NCI-H2081 (cell line): ENCODE measurements around the gene MAP3K4.

Experiments used
- DNase-seq, 2 experiments: peaks; one replicate each; lab custom pipeline; 2025; lab: John Stamatoyannopoulos, UW

MAP3K4 gene

DNA sequence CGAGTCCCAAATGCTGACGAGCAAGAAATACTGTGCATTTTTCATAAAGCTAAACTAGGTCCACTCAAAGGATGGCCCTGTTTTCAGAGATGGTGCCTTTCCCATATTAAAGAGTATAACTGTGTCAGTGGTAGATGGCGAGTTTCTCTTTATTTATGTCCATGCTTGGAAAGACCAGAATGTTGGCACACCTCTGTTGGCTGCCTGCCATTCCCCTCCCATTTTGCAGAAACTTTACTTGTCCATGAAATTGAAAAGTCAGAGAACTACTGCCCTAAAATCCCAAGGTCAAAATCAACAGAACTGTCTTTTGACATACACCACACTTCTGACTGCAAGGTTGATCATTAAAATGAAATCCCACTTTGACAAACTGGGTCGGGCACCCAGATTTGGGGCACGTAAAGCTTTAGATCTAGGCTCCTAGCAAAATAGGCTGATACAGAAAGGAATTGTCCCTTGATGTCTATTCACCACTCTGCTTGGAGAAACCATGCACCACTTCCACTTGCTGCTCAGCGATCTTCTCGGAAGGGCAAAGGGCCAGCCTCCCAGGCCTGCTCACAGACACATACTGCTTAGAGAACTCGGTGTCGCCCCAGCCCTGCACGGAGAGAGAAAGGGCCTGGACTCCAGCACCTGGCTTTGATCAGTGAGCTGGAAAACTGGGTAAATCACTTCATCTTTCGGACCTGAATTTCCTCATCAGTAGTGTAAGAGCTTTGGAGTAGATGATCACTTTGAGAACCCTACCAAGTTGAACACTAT, 152.3 kb downstream of the MAP3K4 start:
- no peak for DNase-seq

DNA sequence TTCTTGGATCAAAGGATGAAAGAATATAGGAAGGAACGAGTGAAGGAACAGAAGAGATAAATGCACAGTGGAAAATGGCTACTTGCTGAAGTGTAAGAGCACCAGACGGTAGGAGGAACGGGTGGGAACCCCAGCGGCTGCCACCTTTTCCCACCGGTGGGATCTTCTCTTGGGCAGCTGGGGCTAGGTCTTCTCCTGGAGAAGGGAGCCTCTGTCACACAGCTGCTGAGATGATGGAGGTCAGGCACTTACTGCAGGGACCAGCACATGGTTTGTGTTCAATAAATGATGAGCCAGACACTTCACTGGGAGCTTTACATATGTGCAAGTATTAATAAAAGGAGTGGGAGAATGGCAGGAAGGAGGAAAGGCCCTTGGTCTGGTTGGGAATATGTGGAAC, 158.6 kb downstream of the MAP3K4 start:
- no peak for DNase-seq

DNA sequence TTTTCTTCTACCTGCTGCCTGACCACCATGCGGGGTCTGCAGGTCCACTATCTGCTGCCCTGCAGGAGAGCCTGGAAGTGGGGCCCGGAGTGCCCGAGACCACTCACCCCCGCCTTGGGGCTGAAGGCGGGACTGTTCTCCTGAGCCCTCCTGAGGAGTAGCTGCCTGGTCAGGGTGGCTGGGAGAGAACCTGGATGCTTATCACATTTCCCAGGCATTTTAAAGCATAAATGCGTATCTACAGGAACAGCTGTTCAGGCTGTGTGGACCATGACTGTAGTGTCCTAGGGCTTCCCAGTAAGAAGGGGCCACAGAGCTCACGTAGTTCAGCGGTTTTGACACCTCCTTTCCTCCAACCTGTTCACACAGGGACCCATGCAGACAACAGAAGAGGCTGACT, 159.0 kb downstream of the MAP3K4 start:
- DNase-seq: no peak

DNA sequence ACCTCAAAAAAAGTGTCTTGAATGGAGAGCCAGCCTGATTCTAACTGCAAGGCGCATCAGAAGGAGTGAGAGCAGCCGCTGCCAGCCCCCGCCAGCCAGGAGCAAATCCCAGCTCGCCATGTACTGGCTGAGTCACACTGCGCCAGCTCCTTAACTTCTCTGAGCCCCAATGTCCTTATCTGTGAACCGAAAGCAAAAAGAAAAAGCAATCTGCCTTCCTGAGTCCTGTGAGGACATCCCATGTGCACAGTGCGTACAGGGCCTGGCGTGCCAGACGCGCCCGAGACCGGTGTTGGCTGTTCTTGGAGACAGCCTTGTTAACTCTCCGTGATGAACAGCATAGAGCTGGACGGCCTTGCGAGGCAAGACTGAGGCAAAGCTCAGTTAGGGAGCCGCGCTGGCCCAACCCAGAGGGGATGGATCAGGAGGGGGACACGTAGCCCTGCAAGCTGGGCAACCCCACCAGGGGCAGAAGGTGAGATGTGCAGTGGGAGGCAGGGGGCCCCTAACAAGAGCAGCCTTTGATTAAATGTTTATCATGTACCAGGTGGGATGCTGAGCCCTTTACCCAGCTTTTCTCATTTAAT, 159.6 kb downstream of the MAP3K4 start:
- no peak for DNase-seq

DNA sequence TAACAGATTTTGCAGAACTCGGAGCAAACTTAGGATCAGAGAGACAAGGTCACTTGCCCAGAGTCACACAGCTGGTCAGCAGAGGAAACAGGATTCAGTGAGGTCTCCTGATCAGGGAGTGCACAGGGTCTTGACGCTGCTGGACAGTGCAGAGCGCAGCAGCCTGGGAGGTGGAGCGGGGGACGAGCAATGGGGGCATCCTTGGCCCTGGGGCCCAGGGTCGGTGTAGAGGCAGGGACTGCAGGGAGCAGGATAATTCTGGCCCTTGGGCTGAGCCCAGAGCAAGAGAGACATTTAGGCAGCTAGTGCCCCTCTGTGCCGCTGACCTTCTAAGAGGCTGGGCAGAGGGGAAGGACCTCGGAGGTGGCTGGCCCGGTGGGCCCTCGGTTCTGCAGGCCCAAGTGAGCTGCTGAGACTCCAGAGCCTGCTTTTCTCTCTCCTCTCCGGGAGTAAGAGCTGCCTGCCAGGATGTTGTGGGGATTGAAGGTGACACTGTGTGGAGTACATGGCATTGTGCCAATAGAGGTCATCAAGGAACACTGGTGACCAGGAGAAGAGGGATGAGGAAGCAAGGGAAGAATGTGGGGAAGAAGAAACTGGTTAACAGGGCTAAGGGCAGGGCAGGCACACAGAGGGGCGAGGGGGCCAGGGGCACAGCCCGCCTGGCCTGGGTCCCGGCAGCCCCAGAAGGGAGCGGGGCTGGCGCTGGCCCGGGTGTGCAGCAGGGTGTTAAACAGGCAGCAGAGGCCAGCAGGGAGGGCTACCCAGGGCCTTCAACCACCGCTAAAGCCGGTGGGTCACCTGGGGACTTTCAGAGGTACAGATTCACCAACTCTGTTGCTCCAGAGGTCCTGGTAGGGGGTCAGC, 160.3 kb downstream of the MAP3K4 start:
- no peak for DNase-seq

DNA sequence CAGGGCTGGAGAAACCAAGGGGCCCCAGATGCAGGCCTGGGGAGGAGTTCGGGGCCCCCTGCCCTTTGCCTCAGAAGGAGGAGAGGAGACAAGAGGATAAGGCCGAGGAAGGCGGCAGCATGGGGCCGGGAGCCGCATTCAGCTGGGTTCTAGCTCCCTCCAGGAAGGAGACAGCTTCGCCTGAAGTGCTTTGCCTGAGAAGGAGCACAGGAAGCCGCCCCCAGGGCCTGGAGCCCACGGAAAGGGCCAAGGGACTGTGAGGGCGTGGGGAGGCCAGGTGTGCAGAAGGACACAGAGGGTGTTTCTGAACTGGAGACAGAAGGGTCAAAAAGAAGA, 160.9 kb downstream of the MAP3K4 start:
- DNase-seq: no peak

DNA sequence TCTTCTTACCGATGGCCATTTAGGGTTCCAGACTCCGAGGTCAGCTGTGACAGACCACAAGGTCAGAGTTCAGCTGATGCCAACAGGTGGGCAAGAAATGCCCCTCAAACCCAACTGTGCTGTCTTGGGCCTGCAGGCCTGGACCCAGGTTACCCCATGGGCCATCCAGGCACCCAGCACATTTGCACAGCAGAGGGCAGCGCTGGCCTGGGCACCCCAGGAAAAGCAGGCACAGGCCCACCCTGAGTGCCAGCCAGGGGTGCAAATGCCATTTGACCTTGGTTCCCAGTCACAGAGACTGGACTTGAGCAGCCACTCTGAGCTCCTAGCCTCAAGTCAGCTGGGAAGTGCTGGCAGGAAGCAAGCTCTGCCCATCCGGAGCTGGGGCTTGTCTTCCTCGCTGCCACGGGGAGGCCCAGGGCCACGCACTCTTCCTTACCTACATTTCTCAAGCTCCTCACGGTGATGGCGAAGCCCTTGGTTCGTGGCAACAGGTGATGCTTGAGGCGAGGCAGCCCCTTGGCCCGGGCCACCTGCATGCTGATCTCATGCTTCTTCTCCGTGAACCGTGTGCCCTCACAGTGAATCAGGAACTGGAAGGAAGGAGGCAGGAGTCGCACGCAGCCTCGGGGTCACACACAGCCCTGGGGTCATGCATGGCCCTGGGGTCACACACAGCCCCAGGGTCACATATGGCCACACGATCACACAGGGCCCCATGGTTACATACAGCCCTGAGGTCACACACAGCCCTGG, 161.5 kb downstream of the MAP3K4 start:
- DNase-seq: no peak

DNA sequence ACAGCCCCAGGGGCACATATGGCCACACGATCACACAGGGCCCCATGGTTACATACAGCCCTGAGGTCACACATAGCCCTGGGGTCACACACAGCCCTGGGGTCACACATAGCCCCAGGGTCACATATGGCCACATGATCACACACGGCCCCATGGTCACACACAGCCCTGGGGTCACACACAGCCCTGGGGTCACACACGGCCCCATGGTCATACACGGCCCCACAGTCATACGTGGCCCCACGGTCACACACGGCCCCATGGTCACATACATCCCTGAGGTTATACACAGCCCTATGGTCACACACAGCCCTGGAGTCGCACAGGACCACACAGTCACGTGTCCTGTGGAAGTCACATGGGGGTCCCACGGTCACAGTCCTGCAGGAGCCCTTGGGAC, 162.2 kb downstream of the MAP3K4 start:
- no peak for DNase-seq

DNA sequence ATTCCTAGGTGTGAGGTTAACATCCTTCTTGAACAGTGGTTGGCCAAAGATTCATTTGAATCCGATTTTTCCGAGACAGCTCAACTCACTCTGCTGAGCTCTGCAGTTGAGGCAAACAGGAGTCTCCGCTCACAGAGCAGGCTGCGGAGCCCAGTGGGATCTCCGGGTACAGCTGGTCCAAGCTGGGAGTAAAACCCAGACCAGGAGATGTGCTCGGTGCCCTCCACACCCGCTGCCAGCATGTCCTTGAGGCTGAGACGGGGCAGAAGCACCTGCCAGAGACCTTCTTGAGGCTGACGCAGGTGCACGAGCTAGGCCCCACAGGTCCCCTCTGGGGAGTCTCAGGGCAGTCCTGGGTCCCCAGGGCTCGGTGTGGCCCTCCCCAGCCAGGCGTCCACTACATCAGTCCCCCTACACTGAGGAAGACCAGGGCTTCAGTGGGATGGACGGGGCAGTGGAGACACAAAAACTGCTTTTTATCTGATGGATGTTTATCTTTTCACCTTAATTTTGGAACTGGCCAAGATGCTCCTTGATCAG, 163.3 kb downstream of the MAP3K4 start:
- DNase-seq: no peak

DNA sequence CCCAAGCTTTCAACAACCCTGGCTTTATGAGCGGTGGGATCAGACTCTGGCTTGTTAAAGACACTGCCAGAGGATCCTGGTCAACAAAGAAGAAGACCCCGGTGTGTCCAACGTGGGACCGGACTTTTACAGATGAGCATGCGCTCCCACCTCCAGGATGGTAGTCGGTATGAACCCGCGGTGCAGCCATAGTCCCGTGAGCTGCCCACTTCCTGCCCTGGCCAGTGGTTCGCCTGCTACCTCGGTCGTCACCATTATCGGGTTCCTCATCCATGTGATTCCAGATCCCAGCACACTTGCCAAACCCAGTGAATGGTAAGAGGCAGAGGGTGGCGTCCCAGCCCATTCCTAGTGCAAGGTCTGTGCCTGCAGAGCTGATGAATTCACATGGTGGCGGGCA, 169.6 kb downstream of the MAP3K4 start:
- no peak for DNase-seq

DNA sequence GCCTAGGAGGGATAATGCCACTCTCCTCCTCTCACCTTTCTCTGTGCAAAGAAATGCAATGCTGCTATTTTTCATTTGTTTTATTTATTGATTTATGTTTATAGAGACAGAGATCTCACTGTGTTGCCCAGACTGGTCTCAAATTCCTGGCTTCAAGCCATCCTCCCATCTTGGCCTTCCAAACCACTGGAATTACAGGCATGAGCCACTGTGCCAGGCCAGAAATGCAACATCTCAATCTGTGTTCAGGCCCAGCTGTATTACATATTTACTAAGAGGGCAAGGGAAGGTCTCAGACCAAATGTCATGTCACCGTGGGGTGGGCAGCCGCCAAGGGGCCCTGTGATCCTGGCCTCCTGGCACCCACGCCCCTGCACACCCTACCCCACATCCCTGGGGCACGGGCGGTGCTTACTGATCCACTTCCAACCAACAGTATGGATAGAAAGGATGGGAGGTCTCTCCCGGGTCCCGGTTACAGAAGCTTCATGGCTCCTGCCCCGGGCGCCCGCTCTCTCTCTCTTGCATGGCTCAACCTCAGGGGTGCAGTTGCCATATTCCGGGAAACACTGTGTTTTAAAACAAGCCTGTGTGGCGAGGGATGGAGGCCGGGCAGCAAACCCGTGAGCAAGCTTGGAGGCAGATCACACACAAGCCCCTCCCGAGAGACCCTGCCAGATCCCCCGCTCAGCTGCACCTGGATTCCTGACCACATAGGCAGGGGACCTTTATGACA, 170.5 kb downstream of the MAP3K4 start:
- no peak for DNase-seq

DNA sequence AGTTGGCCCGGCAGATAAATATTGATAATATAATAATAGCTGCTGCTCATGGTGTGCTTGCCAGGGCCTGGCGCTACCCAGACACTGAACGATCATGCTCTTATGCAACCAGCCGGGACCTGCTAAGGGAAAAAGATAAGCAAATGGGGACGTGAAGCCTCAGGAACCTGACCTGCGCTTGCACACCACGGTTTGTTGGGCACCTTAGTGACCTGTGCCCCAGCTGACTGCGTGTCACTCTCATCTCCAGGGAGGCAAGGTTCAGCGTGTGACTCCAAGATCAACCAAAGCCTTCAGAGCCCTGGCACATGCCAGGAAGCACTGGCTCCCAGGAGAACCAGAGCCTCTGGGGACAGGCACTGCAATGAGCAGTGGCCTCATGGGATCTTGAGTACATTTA, 171.2 kb downstream of the MAP3K4 start:
- DNase-seq: no peak

DNA sequence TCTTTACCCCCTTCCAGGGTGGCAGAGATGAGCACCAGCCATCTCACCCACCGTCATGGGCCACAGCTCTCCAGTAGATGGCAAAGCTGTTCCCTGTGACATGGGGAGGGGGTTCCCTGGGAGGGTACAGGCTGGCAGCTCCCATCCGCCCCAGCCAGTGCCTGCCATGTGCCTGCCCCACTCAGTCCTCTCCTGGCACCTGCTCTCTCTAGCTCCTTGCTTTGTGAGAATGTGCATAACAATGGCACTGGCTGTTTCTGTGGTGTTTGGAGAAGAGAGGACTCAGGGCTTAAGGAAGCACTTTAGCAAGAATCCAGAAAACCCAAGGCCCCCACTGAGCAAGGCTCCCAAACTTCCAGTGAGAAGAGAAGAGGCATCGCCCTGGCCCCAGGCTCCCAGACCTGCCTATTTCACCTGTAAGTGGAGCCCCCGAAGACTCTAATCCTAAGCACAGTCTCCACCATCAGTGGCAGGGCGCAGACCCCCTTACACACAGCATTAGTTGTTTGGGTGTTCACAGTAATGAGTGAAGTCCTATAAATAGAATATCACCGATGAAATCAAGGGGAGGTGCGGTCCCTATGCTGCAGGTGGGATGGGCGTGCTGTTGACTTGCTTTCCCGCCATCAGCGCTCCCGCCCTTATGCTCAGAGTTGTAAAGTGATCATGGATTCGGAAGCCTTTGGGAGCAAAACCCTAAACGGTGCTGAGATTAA, 172.1 kb downstream of the MAP3K4 start:
- DNase-seq: no peak

DNA sequence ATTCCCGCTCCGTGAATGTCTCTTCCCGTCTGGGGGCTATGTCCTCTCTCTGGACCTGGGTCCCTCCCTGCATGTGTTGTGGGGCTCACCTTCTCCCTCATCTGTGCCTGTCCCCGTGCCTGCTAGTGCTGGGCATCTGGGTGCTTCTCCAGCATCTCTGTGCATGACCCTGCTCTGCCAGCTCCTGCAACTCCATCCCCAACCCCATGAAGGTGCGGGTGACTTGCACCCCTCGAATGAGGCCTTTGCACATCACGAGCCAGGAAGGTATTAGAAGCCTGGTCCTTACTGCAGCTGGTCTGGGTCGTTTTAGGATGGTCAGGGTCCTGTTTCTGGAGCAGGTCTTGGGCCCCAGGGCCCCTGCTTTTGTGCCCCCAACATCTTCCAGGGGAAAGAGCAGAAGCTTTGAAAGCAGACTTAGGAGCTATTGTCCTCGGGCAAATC, 172.6 kb downstream of the MAP3K4 start:
- DNase-seq: no peak

DNA sequence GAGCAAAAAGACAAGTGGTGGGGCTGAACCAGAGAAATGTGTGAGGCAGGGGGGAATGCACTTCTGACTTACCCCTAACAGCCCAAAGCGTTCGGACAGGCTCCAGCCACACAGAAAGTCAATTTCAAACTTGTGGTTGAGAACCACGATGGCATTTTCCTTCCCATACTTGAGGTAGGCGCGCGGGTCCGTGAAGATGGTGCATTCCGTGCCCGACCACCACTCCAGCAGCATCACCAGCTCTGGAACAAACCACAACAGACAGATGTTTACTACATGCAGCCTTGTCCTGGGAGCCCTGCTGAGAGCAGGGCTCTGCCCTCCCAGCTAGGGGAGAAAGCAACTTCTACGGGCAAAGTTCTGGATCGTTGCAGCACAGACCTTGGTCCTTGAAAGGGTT, 174.6 kb downstream of the MAP3K4 start:
- no peak for DNase-seq

DNA sequence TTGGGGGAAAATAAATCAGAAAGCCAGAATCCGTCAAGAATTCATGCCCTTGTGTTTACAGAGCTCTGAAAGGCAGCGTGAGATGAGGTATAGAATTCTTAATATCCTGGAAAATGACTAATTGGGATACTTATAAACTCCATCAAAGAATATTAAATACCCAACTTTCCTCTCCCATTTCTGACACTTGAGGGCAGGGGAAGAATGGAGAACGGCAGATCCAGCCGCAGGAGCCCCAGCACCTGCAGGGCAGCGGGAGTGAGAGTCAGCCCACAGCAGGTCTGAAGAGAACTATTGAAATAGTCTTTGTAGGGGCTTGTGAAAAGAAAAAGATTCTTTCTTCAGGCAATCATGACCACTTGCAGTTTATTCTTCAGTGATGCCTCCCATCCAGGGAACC, 175.1 kb downstream of the MAP3K4 start:
- no peak for DNase-seq
